ENCODE data around the gene TTC7B.

- TF ChIP-seq POLR2AphosphoS5 (IDR thresholded peaks at IDR 0.05) (no peak), CTCF (IDR thresholded peaks at IDR 0.05; ENCODE audit: poor library complexity, severe bottlenecking) (no peak), MXI1 (conservative IDR thresholded peaks at IDR 0.05; ENCODE audit: poor library complexity, severe bottlenecking) (no peak), EP300 (conservative IDR thresholded peaks at IDR 0.05; ENCODE audit: poor library complexity, severe bottlenecking) (no peak), RAD21 (conservative IDR thresholded peaks at IDR 0.05) (no peak), TAF1 (IDR thresholded peaks at IDR 0.05; ENCODE audit: low read depth) (no peak), EZH2 (IDR thresholded peaks at IDR 0.05; ENCODE audit: borderline replicate concordance, insufficient read depth, low read length, poor library complexity, severe bottlenecking) (no peak), SMC3 (conservative IDR thresholded peaks at IDR 0.05; ENCODE audit: poor library complexity) (no peak)
- TF ChIP-seq, protein P1, sequence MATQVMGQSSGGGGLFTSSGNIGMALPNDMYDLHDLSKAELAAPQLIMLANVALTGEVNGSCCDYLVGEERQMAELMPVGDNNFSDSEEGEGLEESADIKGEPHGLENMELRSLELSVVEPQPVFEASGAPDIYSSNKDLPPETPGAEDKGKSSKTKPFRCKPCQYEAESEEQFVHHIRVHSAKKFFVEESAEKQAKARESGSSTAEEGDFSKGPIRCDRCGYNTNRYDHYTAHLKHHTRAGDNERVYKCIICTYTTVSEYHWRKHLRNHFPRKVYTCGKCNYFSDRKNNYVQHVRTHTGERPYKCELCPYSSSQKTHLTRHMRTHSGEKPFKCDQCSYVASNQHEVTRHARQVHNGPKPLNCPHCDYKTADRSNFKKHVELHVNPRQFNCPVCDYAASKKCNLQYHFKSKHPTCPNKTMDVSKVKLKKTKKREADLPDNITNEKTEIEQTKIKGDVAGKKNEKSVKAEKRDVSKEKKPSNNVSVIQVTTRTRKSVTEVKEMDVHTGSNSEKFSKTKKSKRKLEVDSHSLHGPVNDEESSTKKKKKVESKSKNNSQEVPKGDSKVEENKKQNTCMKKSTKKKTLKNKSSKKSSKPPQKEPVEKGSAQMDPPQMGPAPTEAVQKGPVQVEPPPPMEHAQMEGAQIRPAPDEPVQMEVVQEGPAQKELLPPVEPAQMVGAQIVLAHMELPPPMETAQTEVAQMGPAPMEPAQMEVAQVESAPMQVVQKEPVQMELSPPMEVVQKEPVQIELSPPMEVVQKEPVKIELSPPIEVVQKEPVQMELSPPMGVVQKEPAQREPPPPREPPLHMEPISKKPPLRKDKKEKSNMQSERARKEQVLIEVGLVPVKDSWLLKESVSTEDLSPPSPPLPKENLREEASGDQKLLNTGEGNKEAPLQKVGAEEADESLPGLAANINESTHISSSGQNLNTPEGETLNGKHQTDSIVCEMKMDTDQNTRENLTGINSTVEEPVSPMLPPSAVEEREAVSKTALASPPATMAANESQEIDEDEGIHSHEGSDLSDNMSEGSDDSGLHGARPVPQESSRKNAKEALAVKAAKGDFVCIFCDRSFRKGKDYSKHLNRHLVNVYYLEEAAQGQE (IDR thresholded peaks at IDR 0.05; ENCODE audit: borderline replicate concordance) = no peak
These were observed 210.8 kb downstream of the TTC7B start for GRCh38 chr14:90605430-90605829.
